Muscle of arm (tissue), 12 donors: Measurements from ENCODE around the gene PBRM1. TPM values are rescaled to one million over a fixed set of nuclear protein-coding genes. Genes with fewer than 3 reads are reported as not detected.

Experiments
- DNase-seq: peaks from one replicate; pipeline ENCODE4 v3.0.0-alpha.2; 2013
- polyA plus RNA-seq, 12 donors: library from polyadenylated mRNA; unstranded; fragments of 120-200 nt; gene quantifications; one replicate each; pipeline ENCODE4 v1.2.1, GENCODE V29; 2013; ENCODE audit not compliant: insufficient read length in 12 of 12

Gene PBRM1
- polyA plus RNA-seq, 12 donors, result 30.0 to 58.2 (median 51.9) TPM; not detected in 1

DNA sequence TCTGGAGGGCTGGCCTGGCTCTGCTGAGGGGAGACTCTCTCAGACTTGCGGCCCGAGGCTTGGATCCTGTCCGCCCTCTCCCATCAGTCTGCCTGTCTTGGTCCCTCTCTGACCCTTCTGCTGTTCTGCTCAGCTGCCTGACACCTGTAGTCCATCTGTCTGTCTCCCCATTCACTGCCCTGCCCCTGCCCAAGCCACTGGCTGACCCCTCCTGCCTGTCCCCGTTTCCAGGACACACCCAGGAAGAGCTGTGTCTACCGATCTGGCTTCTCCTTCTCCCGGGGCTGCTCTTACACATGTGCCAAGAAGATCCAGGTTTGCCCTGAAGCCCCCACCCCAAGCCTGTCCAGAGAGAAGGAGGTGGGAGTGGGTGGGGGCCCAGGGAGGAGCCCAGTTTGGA lies 170.5 kb downstream of the PBRM1 start:
- DNase-seq, result no peak

GRCh38 chr3:52514576-52514975 lies 171.1 kb downstream of the PBRM1 start:
- no peak for DNase-seq

DNA sequence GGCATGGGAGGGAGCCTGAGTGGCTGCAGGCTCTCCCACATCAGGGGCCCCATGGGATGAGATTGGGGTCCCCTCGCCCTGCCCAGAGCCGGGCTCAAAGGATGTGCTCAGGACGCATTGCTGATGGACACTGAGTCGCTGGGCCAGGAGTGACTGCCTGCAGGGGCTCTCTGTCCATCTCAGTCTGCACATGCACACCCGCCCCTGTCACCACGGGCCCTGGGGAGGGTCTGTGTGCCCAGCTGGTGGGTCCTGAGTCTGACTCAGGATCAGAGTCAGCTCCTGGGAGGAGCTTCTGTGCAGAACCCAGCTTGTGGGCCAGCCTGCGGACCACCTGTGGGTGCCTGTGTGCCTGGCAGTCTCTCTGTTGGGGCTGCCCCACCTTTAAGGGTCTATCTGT lies 172.4 kb downstream of the PBRM1 start:
- DNase-seq, result no peak

DNA sequence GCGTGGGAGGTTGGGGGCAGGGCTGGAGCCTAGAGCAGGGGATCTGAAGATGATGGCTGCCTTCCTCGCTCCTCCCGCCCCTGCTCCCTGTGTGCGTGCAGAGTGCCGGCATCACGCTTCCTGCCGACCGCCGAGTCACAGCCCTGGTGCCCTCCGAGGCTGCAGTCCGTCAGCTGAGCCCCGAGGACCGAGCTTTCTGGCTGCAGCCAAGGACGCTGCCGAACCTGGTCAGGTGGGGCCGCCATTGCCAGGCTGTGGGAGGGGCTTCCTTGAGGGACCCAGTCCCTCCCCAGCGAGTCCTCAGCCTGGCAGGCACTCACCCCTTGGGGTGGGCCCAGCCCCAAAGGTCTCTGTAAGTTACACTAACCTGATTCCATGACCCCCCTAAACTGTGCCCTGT lies 173.0 kb downstream of the PBRM1 start:
- DNase-seq, result no peak

- DNase-seq, result no peak
Measured at GRCh38 chr3:52512105-52512504, 173.6 kb downstream of the PBRM1 start.

- no peak for DNase-seq
Measured at GRCh38 chr3:52511509-52511908, 174.2 kb downstream of the PBRM1 start.

DNA sequence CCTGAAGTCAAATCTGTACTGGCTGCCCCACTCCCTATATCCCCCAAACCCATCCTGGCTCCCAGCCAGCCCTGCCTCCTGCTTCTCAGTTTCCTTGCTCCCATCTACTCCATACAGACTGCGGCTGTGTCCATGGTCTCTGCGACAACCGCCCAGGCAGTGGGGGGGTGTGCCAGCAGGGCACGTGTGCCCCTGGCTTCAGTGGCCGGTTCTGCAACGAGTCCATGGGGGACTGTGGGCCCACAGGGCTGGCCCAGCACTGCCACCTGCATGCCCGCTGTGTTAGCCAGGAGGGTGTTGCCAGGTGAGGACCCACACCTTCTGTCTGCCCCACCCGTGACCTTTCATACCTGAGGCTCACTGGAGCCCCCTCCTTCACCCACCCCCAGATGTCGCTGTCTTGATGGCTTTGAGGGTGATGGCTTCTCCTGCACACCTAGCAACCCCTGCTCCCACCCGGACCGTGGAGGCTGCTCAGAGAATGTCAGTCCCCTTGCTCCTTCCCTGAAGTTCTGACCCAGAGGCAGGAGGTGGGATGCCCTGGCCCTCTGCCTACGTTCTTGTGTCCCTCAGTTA lies 175.9 kb downstream of the PBRM1 start:
- no peak for DNase-seq

- DNase-seq, result no peak
Measured at GRCh38 chr3:52507359-52507758, 178.4 kb downstream of the PBRM1 start.

DNA sequence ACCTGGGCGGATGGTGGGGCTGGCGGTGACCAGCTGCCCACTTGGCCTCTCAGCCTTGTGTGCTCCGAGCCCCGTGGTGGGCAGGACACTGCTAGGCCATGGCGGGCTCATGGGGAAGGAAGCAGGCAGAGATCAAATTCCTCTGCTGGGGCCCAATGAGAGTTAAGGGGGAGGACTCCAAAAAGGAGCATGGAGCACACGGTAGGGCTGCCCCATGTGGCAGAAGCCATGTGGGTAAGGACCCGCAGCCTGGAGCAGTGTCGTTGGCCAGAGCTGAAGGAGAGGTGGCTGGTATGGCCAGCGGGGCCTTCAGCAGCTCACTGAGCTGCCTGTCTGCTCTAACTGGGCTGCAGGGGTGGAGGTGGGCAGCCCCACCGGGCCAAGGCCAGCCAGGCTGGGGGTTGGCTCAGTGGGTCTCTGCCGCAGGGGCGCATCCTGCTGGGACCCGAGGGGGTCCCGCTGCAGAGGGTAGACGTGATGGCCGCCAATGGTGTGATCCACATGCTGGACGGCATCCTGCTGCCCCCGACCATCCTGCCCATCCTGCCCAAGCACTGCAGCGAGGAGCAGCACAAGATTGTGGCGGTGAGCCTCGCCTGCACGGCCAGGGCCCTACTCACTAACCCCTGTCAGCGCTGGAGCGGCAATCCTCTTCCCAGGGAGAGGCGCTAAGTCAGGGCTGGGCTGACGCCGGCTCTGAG lies 179.3 kb downstream of the PBRM1 start:
- no peak for DNase-seq

GRCh38 chr3:52504977-52505376 lies 180.7 kb downstream of the PBRM1 start:
- no peak for DNase-seq

- DNase-seq, result no peak
Measured at GRCh38 chr3:52503788-52504424, 181.8 kb downstream of the PBRM1 start.

GRCh38 chr3:52502808-52503350 lies 182.8 kb downstream of the PBRM1 start:
- no peak for DNase-seq

DNA sequence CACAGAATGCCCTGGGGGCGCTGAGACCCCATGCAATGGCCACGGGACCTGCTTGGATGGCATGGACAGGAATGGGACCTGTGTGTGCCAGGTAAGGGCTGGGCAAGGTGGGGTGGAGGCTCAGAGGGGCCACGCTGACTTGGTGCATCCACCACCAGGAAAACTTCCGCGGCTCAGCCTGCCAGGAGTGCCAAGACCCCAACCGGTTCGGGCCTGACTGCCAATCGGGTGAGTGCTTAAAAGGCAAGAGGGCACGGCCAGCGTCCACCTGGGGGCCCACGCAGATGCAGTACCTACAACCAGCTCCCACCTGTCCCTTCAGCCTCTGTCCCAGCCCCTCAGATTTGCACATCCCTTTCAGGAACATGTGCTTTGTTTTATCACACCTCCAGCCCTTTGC lies 183.7 kb downstream of the PBRM1 start:
- DNase-seq, result no peak

- DNase-seq, result no peak
Measured at GRCh38 chr3:52501046-52501445, 184.7 kb downstream of the PBRM1 start.

GRCh38 chr3:52498137-52499054 lies 187.3 kb downstream of the PBRM1 start:
- DNase-seq, result peak; percentile 27

DNA sequence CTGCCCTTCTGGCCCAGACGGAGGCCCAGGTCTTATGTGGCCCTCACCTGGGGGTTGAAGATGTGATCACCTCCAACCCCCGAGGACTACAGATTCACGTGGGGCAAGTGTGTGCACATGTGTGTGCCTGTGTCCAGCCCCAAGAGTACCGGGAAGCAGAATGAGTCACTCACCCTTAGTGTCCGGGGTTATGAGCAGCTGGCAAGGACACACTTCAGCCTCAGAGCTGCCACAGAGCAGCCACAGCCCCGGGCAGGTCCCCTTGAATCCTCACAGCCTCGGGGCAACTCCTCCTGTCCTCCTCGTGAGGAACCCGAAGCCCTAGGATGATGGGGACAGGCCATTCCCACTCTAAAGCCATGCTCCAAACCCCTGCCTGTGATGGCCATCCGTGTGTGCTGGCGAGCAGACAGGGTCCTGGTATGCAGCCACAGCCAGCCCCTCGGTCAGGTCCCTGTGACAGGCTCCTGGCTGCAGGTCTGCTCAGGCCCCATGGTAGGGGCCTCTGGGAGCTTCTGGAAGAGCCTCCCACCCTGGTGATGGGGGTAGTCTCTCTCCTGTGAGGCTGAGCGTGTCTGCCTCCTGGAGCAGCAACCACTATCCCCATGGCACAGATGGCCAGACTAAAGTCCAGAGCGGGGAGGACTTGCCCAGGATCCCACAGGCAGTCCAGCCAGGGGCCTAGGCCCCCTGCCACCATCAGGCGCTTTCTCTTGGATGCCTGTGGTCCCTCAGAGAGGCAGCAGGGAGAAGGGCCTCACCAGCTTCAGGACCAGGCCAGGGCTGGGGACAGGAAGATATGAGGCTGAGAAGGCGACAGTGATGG lies 189.7 kb downstream of the PBRM1 start:
- DNase-seq, result no peak

Other genes with a start within 250 kb of the PBRM1 start
- gene SEMA3G, start 240.8 kb downstream of the PBRM1 start, polyA plus RNA-seq, result 10 to 100 TPM in 11 of 12 donors, not detected in 1; 10.2 to 16.1 (median 12.5) TPM
- 1,000 to 10,000 TPM in 2 of 12 donors, 100 to 1,000 TPM in 10; 327 to 1,063 (median 707) TPM for gene TNNC1, start 231.9 kb downstream of the PBRM1 start, polyA plus RNA-seq
- 100 to 1,000 TPM in 1 of 12 donors, 10 to 100 TPM in 10, not detected in 1; 50.6 to 137 (median 62.0) TPM for gene NISCH, start 230.3 kb downstream of the PBRM1 start, polyA plus RNA-seq
- gene STAB1, start 190.6 kb downstream of the PBRM1 start, polyA plus RNA-seq, result 10 to 100 TPM in 11 of 12 donors, not detected in 1; 29.2 to 55.4 (median 39.2) TPM
- gene NT5DC2, start 152.1 kb downstream of the PBRM1 start, polyA plus RNA-seq, result 100 to 1,000 TPM in 3 of 12 donors, 10 to 100 TPM in 8, not detected in 1; 31.8 to 163 (median 82.8) TPM
- 10 to 100 TPM in 6 of 12 donors, 1 to 10 TPM in 5, not detected in 1; 7.2 to 18.2 (median 10.7) TPM for gene UQCC5, start 149.3 kb downstream of the PBRM1 start, polyA plus RNA-seq
- 100 to 1,000 TPM in 4 of 12 donors, 10 to 100 TPM in 7, not detected in 1; 65.3 to 150 (median 96.6) TPM for gene GNL3, start 119 bp upstream of the PBRM1 start, polyA plus RNA-seq
- gene GLT8D1, start 19.9 kb upstream of the PBRM1 start, polyA plus RNA-seq, result 100 to 1,000 TPM in 3 of 12 donors, 10 to 100 TPM in 8, not detected in 1; 70.9 to 118 (median 81.5) TPM
- gene SPCS1, start 20.2 kb upstream of the PBRM1 start, polyA plus RNA-seq, result 100 to 1,000 TPM in 2 of 12 donors, 10 to 100 TPM in 9, not detected in 1; 75.6 to 111 (median 89.1) TPM
- gene NEK4, start 85.0 kb upstream of the PBRM1 start, polyA plus RNA-seq, result 10 to 100 TPM in 8 of 12 donors, 1 to 10 TPM in 3, not detected in 1; 8.7 to 17.8 (median 11.3) TPM
- gene ITIH1, start 91.7 kb upstream of the PBRM1 start, polyA plus RNA-seq, result 1 to 10 TPM in 2 of 12 donors, under 1 TPM in 3, not detected in 7; 0.34 to 5.0 (median 0.47) TPM
- gene ITIH3, start 108.9 kb upstream of the PBRM1 start, polyA plus RNA-seq, result 1 to 10 TPM in 9 of 12 donors, under 1 TPM in 1, not detected in 2; 0.31 to 3.8 (median 1.7) TPM
- 10 to 100 TPM in 9 of 12 donors, 1 to 10 TPM in 2, not detected in 1; 8.0 to 42.4 (median 29.6) TPM for gene ITIH4, start 144.8 kb upstream of the PBRM1 start, polyA plus RNA-seq
- 100 to 1,000 TPM in 7 of 12 donors, 10 to 100 TPM in 4, not detected in 1; 49.5 to 199 (median 120) TPM for gene MUSTN1, start 149.1 kb upstream of the PBRM1 start, polyA plus RNA-seq
- gene STIMATE, start 211.6 kb upstream of the PBRM1 start, polyA plus RNA-seq, result 10 to 100 TPM in 3 of 12 donors, 1 to 10 TPM in 8, not detected in 1; 6.2 to 19.1 (median 8.3) TPM